WTC11 (cell line): ENCODE data around the gene MYMX. TPM values are rescaled to one million over a fixed set of nuclear protein-coding genes. Genes with fewer than 3 reads are reported as not detected.

Experiments used
- CDX4 ChIP-seq: fragments of 250-450 bp; sonication (Bioruptor Pico); IDR thresholded peaks from 2 replicates; pipeline ENCODE4 v1.9.0; 2021; ENCODE audit warnings: moderate library complexity, mild to moderate bottlenecking, inconsistent platforms, borderline replicate concordance
- EMX1 ChIP-seq: fragments of 250-450 bp; sonication (Bioruptor Pico); IDR thresholded peaks from 2 replicates; pipeline ENCODE4 v1.8.0; 2021; ENCODE audit warnings: mild to moderate bottlenecking
- ERG ChIP-seq: fragments of 250-450 bp; sonication (Bioruptor Pico); IDR thresholded peaks from 2 replicates; pipeline ENCODE4 v1.8.0; 2021; ENCODE audit warnings: mild to moderate bottlenecking
- ETV6 ChIP-seq: sonication (generic); formaldehyde crosslinking; IDR thresholded peaks from 2 replicates; pipeline ENCODE4 v1.8.1; 2022; ENCODE audit warnings: mild to moderate bottlenecking, missing genetic modification reagents
- FOXK1 ChIP-seq: sonication (generic); formaldehyde crosslinking; IDR thresholded peaks from 2 replicates; pipeline ENCODE4 v1.8.0; 2022; ENCODE audit warnings: mild to moderate bottlenecking, moderate library complexity, missing genetic modification reagents
- FOXP1 ChIP-seq: sonication (generic); formaldehyde crosslinking; IDR thresholded peaks from 2 replicates; pipeline ENCODE4 v1.8.0; 2022; ENCODE audit warnings: missing genetic modification reagents, mild to moderate bottlenecking, moderate library complexity, borderline replicate concordance
- GABPB1 ChIP-seq: sonication (generic); formaldehyde crosslinking; IDR thresholded peaks from 2 replicates; pipeline ENCODE4 v1.8.1; 2023; ENCODE audit warnings: mild to moderate bottlenecking, missing genetic modification reagents
- HMGA2 ChIP-seq: fragments of 250-450 bp; sonication (Bioruptor Pico); IDR thresholded peaks from 2 replicates; pipeline ENCODE4 v1.4.0; 2021; ENCODE audit warnings: mild to moderate bottlenecking, moderate library complexity
- IRF2 ChIP-seq: sonication (generic); formaldehyde crosslinking; IDR thresholded peaks from 2 replicates; pipeline ENCODE4 v1.8.0; 2022; ENCODE audit warnings: low read depth, missing genetic modification reagents, borderline replicate concordance
- JUN ChIP-seq: sonication (generic); formaldehyde crosslinking; IDR thresholded peaks from 2 replicates; pipeline ENCODE4 v1.8.0; 2023; ENCODE audit warnings: mild to moderate bottlenecking, missing genetic modification reagents
- MYBL2 ChIP-seq: sonication (generic); formaldehyde crosslinking; IDR thresholded peaks from 2 replicates; pipeline ENCODE4 v1.8.1; 2023; ENCODE audit warnings: mild to moderate bottlenecking, moderate library complexity, missing genetic modification reagents
- ZMAT4 ChIP-seq: fragments of 250-450 bp; sonication (Bioruptor Pico); IDR thresholded peaks from 2 replicates; pipeline ENCODE4 v1.9.0; 2021; ENCODE audit warnings: mild to moderate bottlenecking
- ZNF121 ChIP-seq: sonication (generic); formaldehyde crosslinking; IDR thresholded peaks from 2 replicates; pipeline ENCODE4 v1.8.0; 2023; ENCODE audit warnings: missing genetic modification reagents
- ZNF219 ChIP-seq: sonication (generic); formaldehyde crosslinking; IDR thresholded peaks from 2 replicates; pipeline ENCODE4 v1.8.0; 2023; ENCODE audit warnings: missing genetic modification reagents, mild to moderate bottlenecking, borderline replicate concordance
- ZNF232 ChIP-seq: sonication (generic); formaldehyde crosslinking; IDR thresholded peaks from 2 replicates; pipeline ENCODE4 v1.8.0; 2022; ENCODE audit warnings: mild to moderate bottlenecking, missing genetic modification reagents
- ZNF512 ChIP-seq: sonication (generic); formaldehyde crosslinking; IDR thresholded peaks from 2 replicates; pipeline ENCODE4 v1.8.1; 2022; ENCODE audit warnings: missing genetic modification reagents, borderline replicate concordance
- ZNF532 ChIP-seq: fragments of 250-450 bp; sonication (Bioruptor Pico); IDR thresholded peaks from 2 replicates; pipeline ENCODE4 v1.9.0; 2021; ENCODE audit warnings: mild to moderate bottlenecking, borderline replicate concordance
- total RNA-seq: library from RNA; stranded (reverse); gene quantifications from 3 replicates; pipeline ENCODE4 v1.2.3, GENCODE V29; 2021
- TF ChIP-seq, protein P1 (sequence below): sonication (generic); formaldehyde crosslinking; IDR thresholded peaks from 2 replicates; pipeline ENCODE4 v1.8.1; 2023; ENCODE audit warnings: mild to moderate bottlenecking, missing genetic modification reagents, borderline replicate concordance
- TF ChIP-seq, protein P2 (sequence below): sonication (generic); formaldehyde crosslinking; IDR thresholded peaks from 2 replicates; pipeline ENCODE4 v1.8.1; 2023; ENCODE audit warnings: mild to moderate bottlenecking, missing genetic modification reagents
- TF ChIP-seq, protein P3 (sequence below): fragments of 250-450 bp; sonication (Bioruptor Pico); IDR thresholded peaks from 2 replicates; pipeline ENCODE4 v1.9.0; 2021; ENCODE audit warnings: mild to moderate bottlenecking

The MYMX gene
- total RNA-seq, 1 experiment from 2014 or later = 3.9 TPM

- TF ChIP-seq, protein P1, sequence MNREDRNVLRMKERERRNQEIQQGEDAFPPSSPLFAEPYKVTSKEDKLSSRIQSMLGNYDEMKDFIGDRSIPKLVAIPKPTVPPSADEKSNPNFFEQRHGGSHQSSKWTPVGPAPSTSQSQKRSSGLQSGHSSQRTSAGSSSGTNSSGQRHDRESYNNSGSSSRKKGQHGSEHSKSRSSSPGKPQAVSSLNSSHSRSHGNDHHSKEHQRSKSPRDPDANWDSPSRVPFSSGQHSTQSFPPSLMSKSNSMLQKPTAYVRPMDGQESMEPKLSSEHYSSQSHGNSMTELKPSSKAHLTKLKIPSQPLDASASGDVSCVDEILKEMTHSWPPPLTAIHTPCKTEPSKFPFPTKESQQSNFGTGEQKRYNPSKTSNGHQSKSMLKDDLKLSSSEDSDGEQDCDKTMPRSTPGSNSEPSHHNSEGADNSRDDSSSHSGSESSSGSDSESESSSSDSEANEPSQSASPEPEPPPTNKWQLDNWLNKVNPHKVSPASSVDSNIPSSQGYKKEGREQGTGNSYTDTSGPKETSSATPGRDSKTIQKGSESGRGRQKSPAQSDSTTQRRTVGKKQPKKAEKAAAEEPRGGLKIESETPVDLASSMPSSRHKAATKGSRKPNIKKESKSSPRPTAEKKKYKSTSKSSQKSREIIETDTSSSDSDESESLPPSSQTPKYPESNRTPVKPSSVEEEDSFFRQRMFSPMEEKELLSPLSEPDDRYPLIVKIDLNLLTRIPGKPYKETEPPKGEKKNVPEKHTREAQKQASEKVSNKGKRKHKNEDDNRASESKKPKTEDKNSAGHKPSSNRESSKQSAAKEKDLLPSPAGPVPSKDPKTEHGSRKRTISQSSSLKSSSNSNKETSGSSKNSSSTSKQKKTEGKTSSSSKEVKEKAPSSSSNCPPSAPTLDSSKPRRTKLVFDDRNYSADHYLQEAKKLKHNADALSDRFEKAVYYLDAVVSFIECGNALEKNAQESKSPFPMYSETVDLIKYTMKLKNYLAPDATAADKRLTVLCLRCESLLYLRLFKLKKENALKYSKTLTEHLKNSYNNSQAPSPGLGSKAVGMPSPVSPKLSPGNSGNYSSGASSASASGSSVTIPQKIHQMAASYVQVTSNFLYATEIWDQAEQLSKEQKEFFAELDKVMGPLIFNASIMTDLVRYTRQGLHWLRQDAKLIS = no peak
- TF ChIP-seq, protein P2, sequence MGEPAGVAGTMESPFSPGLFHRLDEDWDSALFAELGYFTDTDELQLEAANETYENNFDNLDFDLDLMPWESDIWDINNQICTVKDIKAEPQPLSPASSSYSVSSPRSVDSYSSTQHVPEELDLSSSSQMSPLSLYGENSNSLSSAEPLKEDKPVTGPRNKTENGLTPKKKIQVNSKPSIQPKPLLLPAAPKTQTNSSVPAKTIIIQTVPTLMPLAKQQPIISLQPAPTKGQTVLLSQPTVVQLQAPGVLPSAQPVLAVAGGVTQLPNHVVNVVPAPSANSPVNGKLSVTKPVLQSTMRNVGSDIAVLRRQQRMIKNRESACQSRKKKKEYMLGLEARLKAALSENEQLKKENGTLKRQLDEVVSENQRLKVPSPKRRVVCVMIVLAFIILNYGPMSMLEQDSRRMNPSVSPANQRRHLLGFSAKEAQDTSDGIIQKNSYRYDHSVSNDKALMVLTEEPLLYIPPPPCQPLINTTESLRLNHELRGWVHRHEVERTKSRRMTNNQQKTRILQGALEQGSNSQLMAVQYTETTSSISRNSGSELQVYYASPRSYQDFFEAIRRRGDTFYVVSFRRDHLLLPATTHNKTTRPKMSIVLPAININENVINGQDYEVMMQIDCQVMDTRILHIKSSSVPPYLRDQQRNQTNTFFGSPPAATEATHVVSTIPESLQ = no peak
- TF ChIP-seq FOXP1 (CRISPR knock-in tag) (no peak), MYBL2 (CRISPR knock-in tag) (no peak), ZNF232 (no peak), ZNF512 (CRISPR knock-in tag) (no peak), FOXK1 (CRISPR knock-in tag) (no peak), ZNF121 (CRISPR knock-in tag) (no peak), ZNF532 (CRISPR knock-in tag) (no peak), ZNF219 (CRISPR knock-in tag) (no peak), ZMAT4 (CRISPR knock-in tag) (no peak), CDX4 (CRISPR knock-in tag) (no peak), ETV6 (CRISPR knock-in tag) (no peak), IRF2 (CRISPR knock-in tag) (no peak), EMX1 (CRISPR knock-in tag) (peak; percentile 56; the same call in 1 of the 2 replicates), JUN (CRISPR knock-in tag) (no peak), HMGA2 (CRISPR knock-in tag) (no peak), ERG (peak; percentile 49; the same call in 1 of the 2 replicates), GABPB1 (CRISPR knock-in tag) (no peak)
- TF ChIP-seq, protein P3, sequence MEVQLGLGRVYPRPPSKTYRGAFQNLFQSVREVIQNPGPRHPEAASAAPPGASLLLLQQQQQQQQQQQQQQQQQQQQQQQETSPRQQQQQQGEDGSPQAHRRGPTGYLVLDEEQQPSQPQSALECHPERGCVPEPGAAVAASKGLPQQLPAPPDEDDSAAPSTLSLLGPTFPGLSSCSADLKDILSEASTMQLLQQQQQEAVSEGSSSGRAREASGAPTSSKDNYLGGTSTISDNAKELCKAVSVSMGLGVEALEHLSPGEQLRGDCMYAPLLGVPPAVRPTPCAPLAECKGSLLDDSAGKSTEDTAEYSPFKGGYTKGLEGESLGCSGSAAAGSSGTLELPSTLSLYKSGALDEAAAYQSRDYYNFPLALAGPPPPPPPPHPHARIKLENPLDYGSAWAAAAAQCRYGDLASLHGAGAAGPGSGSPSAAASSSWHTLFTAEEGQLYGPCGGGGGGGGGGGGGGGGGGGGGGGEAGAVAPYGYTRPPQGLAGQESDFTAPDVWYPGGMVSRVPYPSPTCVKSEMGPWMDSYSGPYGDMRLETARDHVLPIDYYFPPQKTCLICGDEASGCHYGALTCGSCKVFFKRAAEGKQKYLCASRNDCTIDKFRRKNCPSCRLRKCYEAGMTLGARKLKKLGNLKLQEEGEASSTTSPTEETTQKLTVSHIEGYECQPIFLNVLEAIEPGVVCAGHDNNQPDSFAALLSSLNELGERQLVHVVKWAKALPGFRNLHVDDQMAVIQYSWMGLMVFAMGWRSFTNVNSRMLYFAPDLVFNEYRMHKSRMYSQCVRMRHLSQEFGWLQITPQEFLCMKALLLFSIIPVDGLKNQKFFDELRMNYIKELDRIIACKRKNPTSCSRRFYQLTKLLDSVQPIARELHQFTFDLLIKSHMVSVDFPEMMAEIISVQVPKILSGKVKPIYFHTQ (CRISPR knock-in tag) = 0 out of 2 replicates have a peak, but pooled peaks have one; percentile 57
Measured at GRCh38 chr6:44249082-44249748, 32.5 kb downstream of the MYMX start (continued).
